H1 (cell line): ENCODE data around the gene MRGPRX4. TPM values are rescaled to one million over a fixed set of nuclear protein-coding genes. Genes with fewer than 3 reads are reported as not detected.

Experiments used
- CTCF ChIA-PET: fragments of 300-600 bp; sonication (Branson Sonifier 250); formaldehyde crosslinking; loops from one replicate; lab custom pipeline; 2021; ENCODE audit not compliant: partially characterized antibody; lab: Charles Lee
- POLR2A ChIA-PET: fragments of 300-600 bp; sonication (Branson Sonifier 250); formaldehyde crosslinking; loops from one replicate; lab custom pipeline; 2021; ENCODE audit warnings: inconsistent platforms; ENCODE audit not compliant: partially characterized antibody; lab: Charles Lee
- DNase-seq, 2 experiments: peaks; one replicate each; pipeline versions ENCODE4 v3.0.0 to v3.0.0-alpha.2; 2010 to 2022; ENCODE audit warnings: low spot score in 2 of 2, low read depth in 1 of 2, mixed read lengths in 1 of 2
- FAIRE-seq: peaks from 2 replicates; lab custom pipeline; 2011; peaks lifted over from hg19 to GRCh38; lab: Jason Lieb, UNC
- H2AFZ ChIP-seq: 2 replicates; pipeline ENCODE4 v1.8.1; 2012; ENCODE audit warnings: low read length, inconsistent platforms
- H2AK5ac ChIP-seq: 2 replicates; pipeline ENCODE4 v1.6.1; 2013; ENCODE audit warnings: low read depth, low read length
- H2BK120ac ChIP-seq: replicated peaks from 2 replicates; pipeline ENCODE3; 2013; ENCODE audit warnings: low read depth, low read length, inconsistent platforms
- H2BK12ac ChIP-seq: 2 replicates; pipeline ENCODE4 v1.6.1; 2013; ENCODE audit warnings: low read depth, low read length
- H2BK15ac ChIP-seq: 2 replicates; pipeline ENCODE4 v1.6.1; 2013; ENCODE audit warnings: low read length
- H2BK20ac ChIP-seq: 2 replicates; pipeline ENCODE4 v1.6.1; 2013; ENCODE audit warnings: low read length
- H2BK5ac ChIP-seq: 2 replicates; pipeline ENCODE4 v1.6.1; 2013; ENCODE audit warnings: low read depth, low read length
- H3K14ac ChIP-seq: 2 replicates; pipeline ENCODE4 v1.6.1; 2013; ENCODE audit warnings: inconsistent platforms; ENCODE audit not compliant: insufficient read length
- H3K18ac ChIP-seq: 2 replicates; pipeline ENCODE4 v1.6.1; 2013; ENCODE audit warnings: low read length; ENCODE audit errors: extremely low read depth
- H3K23ac ChIP-seq: 2 replicates; pipeline ENCODE4 v1.6.1; 2013; ENCODE audit warnings: inconsistent platforms; ENCODE audit not compliant: insufficient read length
- H3K23me2 ChIP-seq: 2 replicates; pipeline ENCODE4 v1.6.1; 2013; ENCODE audit warnings: low read depth, low read length
- H3K27ac ChIP-seq: 2 replicates; pipeline ENCODE4 v1.6.1; 2011; ENCODE audit warnings: low read depth, low read length, inconsistent platforms
- H3K27me3 ChIP-seq, 4 experiments: replicated peaks in 1 of 4; 1 replicate in 1 of 4; 2 replicates in 3 of 4; pipeline versions ENCODE4 v1.6.1 to v1.8.1; 2011 to 2013; ENCODE audit warnings: low read length in 3 of 4, mild to moderate bottlenecking in 3 of 4, inconsistent platforms in 2 of 4, mixed read lengths in 2 of 4, moderate library complexity in 1 of 4; ENCODE audit not compliant: control insufficient read depth in 3 of 4, insufficient read depth in 3 of 4; ENCODE audit errors: extremely low read depth in 1 of 4
- H3K36me3 ChIP-seq, 4 experiments: 2 replicates each; pipeline versions ENCODE4 v1.6.1 to v1.8.1; 2011 to 2013; ENCODE audit warnings: mild to moderate bottlenecking in 4 of 4, low read length in 3 of 4, moderate library complexity in 2 of 4, control low read depth in 1 of 4, inconsistent platforms in 1 of 4; ENCODE audit not compliant: insufficient read depth in 4 of 4, control insufficient read depth in 2 of 4
- H3K4ac ChIP-seq: replicated peaks from 2 replicates; pipeline ENCODE3; 2013; ENCODE audit warnings: low read length, low read depth, mixed read lengths, inconsistent platforms; ENCODE audit not compliant: insufficient read length
- H3K4me1 ChIP-seq, 4 experiments: replicated peaks in 1 of 4; 1 replicate in 1 of 4; 2 replicates in 3 of 4; pipeline versions ENCODE4 v1.6.1 to v1.8.1; 2011 to 2013; ENCODE audit warnings: low read length in 3 of 4, inconsistent platforms in 2 of 4, mixed read lengths in 1 of 4; ENCODE audit not compliant: insufficient read depth in 4 of 4, control insufficient read depth in 3 of 4
- H3K4me2 ChIP-seq, 2 experiments: 2 replicates each; pipeline versions ENCODE4 v1.6.1 to v1.8.1; 2011 to 2013; ENCODE audit warnings: low read depth in 2 of 2, low read length in 2 of 2, control low read depth in 1 of 2, inconsistent platforms in 1 of 2, mild to moderate bottlenecking in 1 of 2; ENCODE audit not compliant: insufficient read depth in 1 of 2
- H3K4me3 ChIP-seq, 4 experiments: fragments of 200-600, 300-600 bp in 1 of 4; sonication (generic), shearing (Covaris generic), sonication (Bioruptor Twin) in 1 of 4; 2 replicates each; pipeline versions ENCODE4 v1.5.1 to v1.8.1; 2011 to 2016; ENCODE audit warnings: low read length in 4 of 4, low read depth in 3 of 4, control low read depth in 2 of 4, inconsistent platforms in 2 of 4, mild to moderate bottlenecking in 2 of 4, mixed read lengths in 1 of 4, moderate library complexity in 1 of 4; ENCODE audit not compliant: insufficient read depth in 2 of 4; ENCODE audit errors: extremely low read depth in 1 of 4
- H3K56ac ChIP-seq: replicated peaks from 2 replicates; pipeline ENCODE3; 2013; ENCODE audit warnings: low read depth, mild to moderate bottlenecking, mixed read lengths, low read length, inconsistent platforms; ENCODE audit not compliant: insufficient read length
- H3K79me1 ChIP-seq: 2 replicates; pipeline ENCODE4 v1.6.1; 2013; ENCODE audit warnings: low read depth, low read length, control low read depth
- H3K79me2 ChIP-seq, 2 experiments: 2 replicates each; pipeline versions ENCODE4 v1.6.1 to v1.8.1; 2012 to 2013; ENCODE audit warnings: low read length in 2 of 2, mild to moderate bottlenecking in 2 of 2, inconsistent platforms in 1 of 2; ENCODE audit not compliant: insufficient read depth in 2 of 2, control insufficient read depth in 1 of 2
- H3K9ac ChIP-seq, 4 experiments: replicated peaks in 1 of 4; 1 replicate in 1 of 4; 2 replicates in 3 of 4; pipeline versions ENCODE4 v1.6.1 to v1.8.1; 2011 to 2013; ENCODE audit warnings: low read depth in 3 of 4, low read length in 3 of 4, control low read depth in 2 of 4, mild to moderate bottlenecking in 2 of 4, moderate library complexity in 2 of 4, inconsistent platforms in 1 of 4; ENCODE audit errors: extremely low read depth in 1 of 4
- H3K9me3 ChIP-seq, 2 experiments: 2 replicates each; pipeline versions ENCODE4 v1.6.1 to v1.8.1; 2012 to 2013; ENCODE audit warnings: mild to moderate bottlenecking in 2 of 2, moderate library complexity in 2 of 2, control low read depth in 1 of 2, inconsistent platforms in 1 of 2, low read depth in 1 of 2, low read length in 1 of 2, mixed read lengths in 1 of 2; ENCODE audit not compliant: insufficient read depth in 2 of 2
- H4K20me1 ChIP-seq, 2 experiments: replicated peaks in 1 of 2; 2 replicates each; pipeline versions ENCODE3 to v1.8.1; 2011 to 2013; ENCODE audit warnings: inconsistent platforms in 2 of 2, low read length in 2 of 2, mild to moderate bottlenecking in 1 of 2; ENCODE audit not compliant: insufficient read depth in 2 of 2, control insufficient read depth in 1 of 2
- H4K5ac ChIP-seq: 2 replicates; pipeline ENCODE4 v1.6.1; 2013; ENCODE audit warnings: low read length, low read depth, mixed read lengths, inconsistent platforms; ENCODE audit not compliant: insufficient read length
- H4K8ac ChIP-seq: 2 replicates; pipeline ENCODE4 v1.8.0; 2013; ENCODE audit warnings: mild to moderate bottlenecking, moderate library complexity, low read length, inconsistent platforms; ENCODE audit not compliant: insufficient read depth; ENCODE audit errors: extremely low read depth
- H4K91ac ChIP-seq: replicated peaks from 2 replicates; pipeline ENCODE3; 2013; ENCODE audit warnings: low read length, mixed read lengths, inconsistent platforms; ENCODE audit not compliant: insufficient read length
- BACH1 ChIP-seq: IDR thresholded peaks from 2 replicates; pipeline ENCODE4 v1.6.1; 2012; ENCODE audit warnings: low read length, improper control_type of control experiment
- EGR1 ChIP-seq: IDR thresholded peaks from 2 replicates; pipeline ENCODE4 v1.6.1; 2011; ENCODE audit warnings: low read depth, low read length, borderline replicate concordance
- MAX ChIP-seq: IDR thresholded peaks from 2 replicates; pipeline ENCODE4 v1.6.1; 2012; ENCODE audit warnings: inconsistent platforms
- NRF1 ChIP-seq: IDR thresholded peaks from 2 replicates; pipeline ENCODE4 v1.6.1; 2011; ENCODE audit warnings: mild to moderate bottlenecking, low read depth, low read length, improper control_type of control experiment
- RBBP5 ChIP-seq: IDR thresholded peaks from 2 replicates; pipeline ENCODE4 v1.7.1; 2012; ENCODE audit warnings: low read depth, mild to moderate bottlenecking, inconsistent platforms, low read length, moderate library complexity, borderline replicate concordance
- RFX5 ChIP-seq: IDR thresholded peaks from 2 replicates; pipeline ENCODE4 v1.6.1; 2011; ENCODE audit warnings: low read depth, low read length, improper control_type of control experiment, borderline replicate concordance
- SIX5 ChIP-seq: IDR thresholded peaks from 2 replicates; pipeline ENCODE4 v1.6.1; 2011; ENCODE audit warnings: mild to moderate bottlenecking, low read depth, low read length
- SP4 ChIP-seq: IDR thresholded peaks from 2 replicates; pipeline ENCODE4 v1.6.1; 2012; ENCODE audit warnings: low read length, inconsistent platforms
- TAF1 ChIP-seq: IDR thresholded peaks from 2 replicates; pipeline ENCODE4 v1.6.1; 2011; ENCODE audit warnings: mild to moderate bottlenecking, low read depth, low read length
- WGBS, 2 experiments: shearing (Covaris generic) in 1 of 2; methylation state at CpG; one replicate each; pipeline versions ENCODE4 v1.1.6 to v1.1.7; 2013 to 2015; ENCODE audit warnings: low lambda C conversion rate in 2 of 2, mixed read lengths in 2 of 2, inconsistent platforms in 1 of 2, low coverage in 1 of 2, missing lambda C conversion rate in 1 of 2; ENCODE audit not compliant: insufficient replicate concordance in 2 of 2, insufficient coverage in 1 of 2, insufficient read length in 1 of 2; ENCODE audit errors: extremely low coverage in 1 of 2, missing lambda C conversion rate in 1 of 2; 5-methylcytosine and 5-hydroxymethylcytosine counted together
- polyA plus RNA-seq, 7 experiments: library from polyadenylated mRNA; depleted of rRNA in 3 of 7; stranded (reverse) in 5 of 7; unstranded in 2 of 7; fragments of >200 nt in 5 of 7; fragments of 200-250 nt in 2 of 7; gene quantifications; 1 replicate in 5 of 7; 2 replicates in 1 of 7; 4 replicates in 1 of 7; pipeline versions ENCODE4 v1.2.1 to v1.2.3, GENCODE V29; 2011 to 2013; ENCODE audit warnings: missing spikeins in 2 of 7, mixed read lengths in 2 of 7
- total RNA-seq: library from RNA; stranded (reverse); fragmentation: NEBNext Ultra II Directional; extraction: Animal tissue kit (Norgen Biotek cat#: 25700); gene quantifications from 2 replicates; pipeline ENCODE4 v1.2.1, GENCODE V29; 2021

The MRGPRX4 gene
- total and polyA plus RNA-seq, 2 of the 8 experiments (the other 6 are each of a cell fraction or from before 2014, with no cell fraction given), result not detected

GRCh38 chr11:18191376-18191775, 18.7 kb downstream of the MRGPRX4 start:
- Histone ChIP-seq H2AK5ac (no peak overlapping the region), H3K23me2 (no peaks in the 10 kb centered on the region), H3K14ac (no peak overlapping the region), H3K79me1 (no peaks in the 10 kb centered on the region), H4K91ac (no peak overlapping the region), H2BK15ac (no peak overlapping the region), H3K9me3 (no peaks in the 10 kb centered on the region), H2BK12ac (no peak overlapping the region), H3K27me3 (no peaks in the 10 kb centered on the region), H2BK5ac (no peak overlapping the region), H3K18ac (no peak overlapping the region), H3K79me2 (no peaks in the 10 kb centered on the region), H3K27ac (no peak overlapping the region), H3K4ac (no peak overlapping the region), H4K20me1 (no peaks in the 10 kb centered on the region), H3K4me2 (no peak overlapping the region), H3K23ac (no peak overlapping the region), H2BK20ac (no peak overlapping the region), H3K9ac (no peak overlapping the region), H2BK120ac (no peak overlapping the region), H3K4me1 (no peaks in the 10 kb centered on the region), H4K5ac (no peak overlapping the region), H2AFZ (no peak overlapping the region), H3K56ac (no peak overlapping the region), H3K4me3 (no peak overlapping the region), H3K36me3 (no peaks in the 10 kb centered on the region), H4K8ac (no peak overlapping the region)
- CTCF ChIA-PET, result interaction anchor here (1.3 to 2.9 kb wide), 2 partner anchors 13 to 76 kb away, joined by 6 to 14 read pairs; no protein-coding TSS in a partner anchor
- FAIRE-seq, result no peak
- no peak for DNase-seq
- TF ChIP-seq SIX5, result no peak
- TF ChIP-seq SP4, result no peak
- no peak for TF ChIP-seq MAX
- TF ChIP-seq RBBP5, result no peak
- TF ChIP-seq BACH1, result no peak
- TF ChIP-seq EGR1, result no peak
- TF ChIP-seq NRF1, result no peak
- no peak for TF ChIP-seq TAF1
- TF ChIP-seq RFX5, result no peak
- 98% methylated on average over 3 of the region's 3 CpGs; no CpG with 5 or more reads in 1 of the 2 experiments for WGBS, 2 experiments
- POLR2A ChIA-PET, result no interaction called here
